Germinal center (tissue), 1 donor: ENCODE results near the gene CHCHD4.
"Not testable (repeated sequence)": the region's sequence is repeated elsewhere in the genome, so short reads cannot be mapped to it uniquely, and the experiment has no call there.

Experiments used
- DNase-seq: peaks from one replicate; pipeline ENCODE4 v3.0.0; 2012; ENCODE audit warnings: mixed read lengths, low spot score

Gene CHCHD4

GRCh38 chr3:14119651-14120050 is 5.0 kb downstream of the CHCHD4 start:
- DNase-seq: no peak

- no peak for DNase-seq
Measured at GRCh38 chr3:14118400-14119381, 6.0 kb downstream of the CHCHD4 start.

GRCh38 chr3:14117468-14118399 is 6.9 kb downstream of the CHCHD4 start:
- no peak for DNase-seq

- DNase-seq: no peak
Measured at GRCh38 chr3:14113965-14114635, 10.6 kb downstream of the CHCHD4 start.

- DNase-seq: no peak
Measured at GRCh38 chr3:14110699-14111098, 14.0 kb downstream of the CHCHD4 start.

- not testable (repeated sequence) for DNase-seq
Measured at GRCh38 chr3:14109821-14110220, 14.8 kb downstream of the CHCHD4 start.

GRCh38 chr3:14097616-14098391 is 26.9 kb downstream of the CHCHD4 start:
- no peak for DNase-seq

- no peak for DNase-seq
Measured at GRCh38 chr3:14096742-14097141, 27.9 kb downstream of the CHCHD4 start.

- DNase-seq: no peak
Measured at GRCh38 chr3:14093831-14094230, 30.8 kb downstream of the CHCHD4 start.

GRCh38 chr3:14092464-14092863 is 32.2 kb downstream of the CHCHD4 start:
- DNase-seq: no peak

GRCh38 chr3:14091959-14092358 is 32.7 kb downstream of the CHCHD4 start:
- not testable (repeated sequence) for DNase-seq

- DNase-seq: not testable (repeated sequence)
Measured at GRCh38 chr3:14087461-14087860, 37.2 kb downstream of the CHCHD4 start.

- no peak for DNase-seq
Measured at GRCh38 chr3:14082108-14082657, 42.5 kb downstream of the CHCHD4 start.

- no peak for DNase-seq
Measured at GRCh38 chr3:14077310-14077709, 47.4 kb downstream of the CHCHD4 start.

GRCh38 chr3:14075233-14075632 is 49.4 kb downstream of the CHCHD4 start:
- not testable (repeated sequence) for DNase-seq

- DNase-seq: no peak
Measured at GRCh38 chr3:14064910-14065309, 59.8 kb downstream of the CHCHD4 start.

GRCh38 chr3:14063152-14063551 is 61.5 kb downstream of the CHCHD4 start:
- DNase-seq: no peak
